Stimulated activated CD4-positive, alpha-beta T cell treated with anti-CD3 and anti-CD28 coated beads, Interleukin-4, amount 100 ng/mL, for 4 hours (primary cell): ENCODE data around the gene CRHR1.
"Not testable (repeated sequence)": the region's sequence is repeated elsewhere in the genome, so short reads cannot be mapped to it uniquely, and the experiment has no call there.

Source experiments
- DNase-seq, 2 experiments: peaks; one replicate each; pipeline ENCODE4 v3.0.0-alpha.2; 2020

CRHR1 gene

DNA sequence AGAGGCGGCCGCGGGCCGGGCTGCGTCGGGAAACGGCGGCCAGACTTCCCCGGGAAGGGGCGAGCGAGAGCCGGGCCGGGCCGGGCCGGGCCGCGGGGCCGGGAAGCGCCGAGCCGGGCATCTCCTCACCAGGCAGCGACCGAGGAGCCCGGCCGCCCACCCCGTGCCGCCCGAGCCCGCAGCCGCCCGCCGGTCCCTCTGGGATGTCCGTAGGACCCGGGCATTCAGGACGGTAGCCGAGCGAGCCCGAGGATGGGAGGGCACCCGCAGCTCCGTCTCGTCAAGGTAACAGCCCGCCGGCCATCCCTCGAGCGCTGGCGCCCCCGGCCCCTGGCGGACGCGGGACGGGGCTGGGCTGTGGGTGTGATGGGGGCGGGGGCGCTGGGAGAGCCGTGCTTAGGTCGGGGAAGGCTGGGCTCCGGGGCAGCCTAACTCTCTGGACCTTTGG lies at the start of gene CRHR1:
Gene CRHR1, plus strand, starts transcription at position 28 of the 448 bp plus-strand sequence. Its CDS starts 225 bp downstream, at position 253.
- DNase-seq = no peak

DNA sequence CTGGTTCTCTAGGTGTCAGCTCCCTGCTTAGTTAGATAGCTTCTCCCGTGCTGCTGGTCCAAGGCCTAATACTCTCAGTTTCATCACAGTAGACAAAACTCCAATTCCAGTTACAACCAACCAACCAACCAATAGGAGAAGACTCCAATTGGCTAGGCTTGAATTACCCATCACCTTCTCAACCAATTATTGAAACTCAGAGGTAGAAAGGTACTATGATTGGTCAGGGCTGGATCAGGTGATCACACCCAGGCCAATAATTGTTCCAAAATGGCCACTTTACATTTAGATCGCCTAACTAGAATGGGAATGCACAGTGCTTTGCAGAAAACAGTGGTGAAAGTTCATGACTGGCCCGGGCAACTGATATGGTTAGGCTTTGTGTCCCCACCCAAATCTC lies 49.5 kb upstream of the CRHR1 start:
- DNase-seq = no peak

DNA sequence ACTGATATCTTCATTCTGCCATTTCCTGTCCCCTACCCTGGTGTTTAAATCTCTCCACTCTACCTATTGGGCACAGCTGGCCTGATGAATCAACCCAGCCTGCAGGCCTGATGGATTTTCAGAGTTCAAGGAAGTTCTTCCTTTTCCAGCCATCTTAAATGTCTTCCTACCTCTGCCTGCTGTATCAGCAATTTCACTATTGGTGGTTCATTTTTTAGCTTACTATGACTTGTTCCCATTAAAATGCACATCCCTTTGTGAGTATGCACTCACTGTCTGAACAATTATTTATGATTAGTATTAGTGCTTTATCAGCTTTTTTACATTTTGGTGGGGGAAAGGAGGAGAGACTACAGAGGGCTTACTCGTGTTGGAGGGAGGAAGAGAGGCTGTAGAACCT lies 48.6 kb upstream of the CRHR1 start:
- DNase-seq = no peak

DNA sequence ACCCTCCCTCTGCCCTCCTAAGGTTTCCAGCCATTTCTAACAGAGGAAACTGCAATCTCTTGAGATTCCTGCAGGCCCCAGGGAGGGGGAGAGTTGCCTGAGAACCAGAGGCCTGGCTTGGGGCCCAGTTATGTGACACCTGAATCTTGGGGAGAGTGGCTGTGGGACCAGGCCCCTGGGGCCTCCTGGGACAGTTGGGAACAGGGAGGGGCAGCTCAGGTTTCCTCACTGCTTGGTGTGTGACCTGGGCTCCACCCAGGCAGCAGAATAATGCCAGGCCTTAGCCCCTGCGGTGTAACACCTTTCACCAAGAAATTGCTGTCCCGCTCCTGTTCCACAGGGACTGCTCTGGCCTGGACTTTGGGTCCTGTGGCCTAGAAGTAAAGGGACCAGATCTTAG lies 44.3 kb upstream of the CRHR1 start:
- no peak for DNase-seq

DNA sequence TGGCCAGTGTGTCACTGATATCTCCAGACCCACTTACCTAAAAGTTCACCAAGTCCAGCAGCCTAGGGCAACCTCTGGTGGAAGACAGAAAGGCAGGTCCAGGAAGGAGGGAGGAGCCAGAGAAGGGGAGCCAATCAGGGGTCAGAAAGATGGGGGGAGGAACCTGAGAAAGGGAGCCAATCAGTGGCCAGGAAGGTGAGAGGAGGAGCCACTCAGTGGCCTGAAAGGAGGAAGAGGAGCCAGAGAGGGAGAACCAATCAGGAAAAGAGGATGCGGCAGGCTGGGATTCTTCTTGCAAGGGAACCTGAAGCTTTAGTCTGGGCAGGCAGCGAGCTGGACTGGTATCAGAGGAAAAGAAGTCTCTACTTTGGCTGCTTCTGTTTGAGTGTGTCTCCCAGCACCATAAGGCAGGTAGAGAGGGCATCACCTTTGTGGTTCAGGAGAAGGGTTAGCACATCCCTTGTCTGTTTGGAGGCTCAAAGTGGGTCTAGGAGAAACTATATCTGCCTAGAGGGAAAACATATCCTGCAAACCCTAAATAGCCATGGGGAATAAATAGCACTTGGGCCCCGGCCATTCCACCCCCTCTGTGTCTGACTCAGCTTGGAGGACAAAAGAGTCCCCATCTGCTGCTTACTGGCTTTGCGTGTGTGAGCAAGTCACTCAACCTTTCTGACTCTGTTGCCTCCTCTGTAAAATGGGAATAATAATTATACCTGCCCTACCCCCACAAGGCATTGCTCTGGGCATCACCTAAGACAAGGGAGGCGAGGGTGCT lies 43.4 kb upstream of the CRHR1 start:
- DNase-seq = no peak

DNA sequence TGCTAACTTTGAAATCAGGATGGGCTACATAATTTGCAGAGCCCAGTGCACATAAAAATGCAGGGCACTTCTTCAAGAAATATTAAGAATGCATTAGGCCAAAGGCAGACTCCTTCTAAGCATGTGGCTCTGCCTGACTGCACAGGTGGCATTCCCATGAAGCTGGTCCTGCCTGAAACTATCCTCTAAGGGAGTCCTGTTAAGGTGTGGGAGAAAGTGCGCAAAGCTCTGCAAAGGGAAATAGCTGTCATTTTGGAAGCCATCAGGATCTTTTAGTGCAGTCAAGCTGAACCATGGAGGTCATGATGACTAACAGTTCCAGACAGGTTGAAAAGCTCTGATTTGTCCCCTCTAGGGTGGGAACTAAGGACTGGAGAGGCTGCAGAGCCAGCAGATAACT lies 41.9 kb upstream of the CRHR1 start:
- no peak for DNase-seq

DNA sequence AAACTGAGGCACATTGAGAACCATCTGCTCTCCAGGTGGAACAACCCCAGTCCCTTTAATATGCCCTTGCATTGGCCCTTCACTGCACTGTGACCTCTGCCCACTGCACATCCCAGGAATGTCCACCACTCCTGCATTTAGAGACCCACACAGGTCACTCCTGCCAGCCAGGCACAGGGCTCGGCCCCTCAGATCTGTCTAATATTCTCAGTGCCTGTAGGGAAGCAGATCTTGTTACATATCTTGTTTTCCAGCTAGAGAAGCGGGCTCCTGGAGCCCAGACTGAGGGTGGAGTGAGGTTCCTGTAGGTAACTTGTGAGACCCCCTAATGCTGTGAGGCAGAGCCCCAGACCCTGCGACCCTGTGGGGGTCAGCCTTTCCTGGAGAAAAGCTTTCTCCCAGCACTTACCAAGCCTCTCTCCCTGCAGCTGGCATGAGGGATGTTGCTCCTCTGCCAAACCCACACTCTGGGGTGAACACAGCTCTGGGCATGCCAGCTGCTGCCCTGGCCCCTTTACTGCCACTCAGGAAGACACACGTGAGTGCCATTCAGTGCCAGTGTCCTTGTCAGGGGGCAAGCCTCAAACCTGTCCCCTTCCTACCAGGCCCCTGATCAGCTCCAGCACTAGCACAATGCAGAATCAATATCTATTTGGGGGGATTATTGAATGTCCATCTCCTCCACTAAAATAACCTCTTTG lies 40.3 kb upstream of the CRHR1 start:
- no peak for DNase-seq

DNA sequence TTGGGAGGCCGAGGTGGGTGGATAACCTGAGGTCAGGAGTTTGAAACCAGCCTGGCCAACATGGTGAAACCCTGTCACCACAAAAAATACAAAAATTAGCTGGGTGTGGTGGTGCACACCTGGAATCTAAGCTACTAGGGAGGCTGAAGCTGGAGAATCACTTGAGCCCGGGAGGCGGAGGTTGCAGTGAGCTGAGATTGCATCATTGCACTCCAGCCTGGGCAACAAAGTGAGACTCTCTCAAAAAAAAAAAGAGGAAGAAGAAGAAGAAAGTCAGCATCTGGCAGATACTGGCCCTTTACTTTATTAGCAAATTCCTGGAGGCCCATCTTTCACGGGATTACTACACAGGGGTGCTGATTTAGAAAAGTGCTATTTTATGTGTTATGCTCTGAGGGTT lies 39.3 kb upstream of the CRHR1 start:
- DNase-seq = not testable (repeated sequence)

DNA sequence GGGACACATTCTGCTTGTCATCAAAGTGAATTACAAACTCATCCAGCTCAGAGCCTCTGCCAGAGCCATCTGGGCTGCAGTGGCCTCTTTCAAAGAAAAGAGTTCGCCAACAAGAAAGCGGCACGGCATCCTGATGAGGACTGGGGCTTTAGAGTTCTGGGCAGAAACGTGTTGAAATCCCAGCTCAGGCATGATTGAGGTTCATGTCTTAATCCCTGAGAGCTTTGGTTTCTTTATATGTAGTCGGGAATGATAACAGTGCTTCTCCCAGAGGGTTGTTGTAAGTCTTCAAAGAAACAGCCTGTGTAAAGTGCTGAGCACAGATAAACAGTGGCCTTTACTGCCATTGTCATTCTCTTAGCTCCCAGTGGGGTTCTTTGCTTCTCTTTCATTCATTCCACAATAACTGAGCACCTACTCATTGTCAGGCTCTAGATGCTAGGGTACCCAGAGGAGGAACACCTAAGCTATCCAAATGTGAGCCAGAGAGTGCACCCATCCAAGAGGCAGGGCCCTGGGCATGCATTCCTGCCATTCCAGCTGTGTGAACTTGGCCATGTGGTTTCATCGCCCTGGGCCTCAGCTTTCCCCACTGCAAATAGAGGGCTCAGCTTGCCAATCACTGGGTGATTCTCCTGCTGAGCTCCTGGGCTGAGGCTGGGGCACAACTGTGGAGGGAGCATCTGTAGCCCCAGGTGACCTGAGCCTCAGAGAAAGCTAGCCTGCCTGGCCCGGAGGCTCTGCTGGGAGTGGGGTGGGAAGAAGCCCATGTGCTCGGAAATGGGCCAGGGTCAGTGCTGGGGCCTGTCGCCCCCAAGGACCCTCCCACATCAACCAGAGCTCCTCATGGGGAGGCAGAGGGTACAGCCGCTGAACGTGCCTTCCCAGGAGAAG lies 38.3 kb upstream of the CRHR1 start:
- no peak for DNase-seq

DNA sequence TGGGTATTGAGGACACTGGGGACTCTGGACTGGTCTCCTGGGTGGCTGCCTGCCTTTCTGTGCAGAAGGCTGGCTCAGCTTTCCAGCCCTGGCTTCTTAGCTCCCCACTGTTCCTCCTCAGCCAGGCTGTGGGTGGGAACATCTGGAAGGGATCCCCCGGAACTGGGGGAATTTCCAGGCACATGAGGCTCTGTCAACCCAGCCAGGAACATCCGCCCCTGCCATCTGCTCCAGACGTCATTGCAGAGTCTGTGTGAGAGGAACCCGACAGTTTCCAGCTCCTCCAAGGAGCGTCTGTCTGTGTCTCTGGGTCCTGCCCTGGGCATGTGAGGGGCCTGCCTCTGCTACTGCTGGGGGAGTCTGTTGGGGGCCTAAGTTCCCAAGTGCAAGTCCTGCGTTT lies 36.2 kb upstream of the CRHR1 start:
- no peak for DNase-seq

DNA sequence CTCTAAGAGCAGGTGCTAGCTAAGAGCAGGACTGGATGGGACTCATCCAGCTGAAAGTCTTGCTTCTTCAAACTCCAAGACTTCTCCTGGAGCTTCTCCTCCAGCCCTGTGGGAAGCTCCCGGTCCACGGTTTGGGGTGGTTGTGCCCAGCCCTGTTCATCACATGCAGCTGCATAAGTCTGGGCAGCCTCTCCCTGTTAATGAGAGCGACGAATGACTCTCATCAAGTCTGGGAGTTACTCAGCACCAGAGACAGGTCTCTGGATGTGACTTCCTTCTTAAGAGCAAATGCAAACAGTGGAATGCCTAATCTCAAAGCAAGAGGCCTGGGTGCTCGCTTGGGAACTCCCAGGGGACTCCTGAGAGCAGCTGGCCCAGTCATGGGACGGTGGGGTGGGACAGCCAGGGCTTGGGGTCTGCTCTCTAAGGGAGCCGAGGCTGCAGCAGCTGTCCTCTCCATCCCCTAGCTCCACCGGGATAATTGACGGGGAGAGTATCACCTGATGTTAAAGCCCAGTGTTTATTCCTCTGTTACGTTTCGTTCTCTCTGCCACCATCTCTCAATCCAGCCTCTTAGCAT lies 35.3 kb upstream of the CRHR1 start:
- DNase-seq = no peak

DNA sequence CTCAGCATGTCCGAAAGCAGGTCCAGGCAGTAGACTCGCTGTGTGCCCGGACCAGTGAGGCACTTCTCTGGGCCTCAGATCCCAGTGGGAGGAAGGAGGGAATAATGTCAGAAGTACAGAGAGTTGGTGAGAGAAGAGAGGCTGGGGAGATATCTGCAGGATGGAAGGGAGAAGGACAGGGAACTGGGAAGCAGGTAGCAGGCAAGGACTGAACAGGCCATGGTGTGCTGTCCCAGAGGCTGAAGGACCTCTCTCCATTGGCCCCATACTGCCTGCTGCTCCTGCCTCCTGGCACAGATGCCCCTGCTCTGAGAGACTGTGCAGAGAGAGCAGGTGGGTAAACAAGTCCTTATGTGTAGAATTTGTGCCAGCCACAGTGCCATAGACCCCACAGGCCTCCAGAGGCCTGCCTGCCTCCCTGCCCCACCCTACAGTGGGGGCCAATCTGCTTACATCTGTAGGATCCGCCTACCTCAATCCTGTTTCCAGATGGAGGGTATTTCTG lies 34.2 kb upstream of the CRHR1 start:
- no peak for DNase-seq

DNA sequence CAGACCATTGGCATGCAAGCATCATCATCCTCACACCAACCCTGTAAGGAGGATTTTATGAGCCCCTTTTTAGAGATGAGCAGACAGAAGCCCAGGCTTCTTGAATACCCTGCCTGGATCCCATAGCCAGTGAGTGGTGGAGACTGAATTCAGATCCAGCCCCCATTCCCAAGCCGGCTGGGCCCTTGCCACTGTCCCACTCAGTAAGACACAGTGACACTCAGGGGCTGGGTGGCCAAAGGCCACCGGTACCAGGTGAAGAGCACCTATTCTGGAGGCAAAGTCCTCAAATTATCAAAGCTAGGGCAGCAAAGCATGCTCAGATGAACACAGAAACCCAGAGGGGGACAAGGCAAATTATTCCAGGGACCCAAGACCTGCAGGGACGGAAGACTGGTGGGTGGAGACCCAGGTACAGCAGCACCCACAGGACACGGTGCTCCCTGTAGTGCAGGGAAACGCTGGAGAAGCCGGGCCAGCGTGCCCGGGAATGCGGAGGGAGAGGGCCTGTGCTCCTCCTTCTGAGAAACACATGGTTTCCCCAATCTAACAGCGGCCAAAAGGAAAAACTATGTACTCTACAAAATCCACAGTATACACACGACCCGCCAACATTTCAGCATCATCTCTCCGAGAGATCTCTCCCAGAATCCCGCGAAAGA lies 33.2 kb upstream of the CRHR1 start:
- no peak for DNase-seq

DNA sequence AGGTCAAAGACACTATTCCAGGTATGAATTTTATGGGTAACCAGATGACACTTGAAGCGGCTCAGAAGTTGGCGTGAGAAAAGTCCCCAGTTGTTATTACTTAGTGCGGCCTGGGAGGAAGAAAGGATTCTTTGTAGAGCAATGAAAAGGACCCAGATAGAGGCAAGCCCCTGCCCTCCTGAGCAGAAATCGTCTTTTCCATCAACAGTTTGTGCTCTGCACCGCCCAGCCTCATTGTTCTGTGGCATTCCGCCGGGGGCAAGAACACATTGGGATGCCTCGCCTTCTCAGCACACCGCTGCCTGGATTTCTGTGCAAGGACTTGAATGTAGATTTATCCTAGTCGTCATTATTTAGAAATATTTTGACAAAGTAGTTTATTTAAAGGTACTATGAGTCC lies 32.7 kb upstream of the CRHR1 start:
- no peak for DNase-seq

DNA sequence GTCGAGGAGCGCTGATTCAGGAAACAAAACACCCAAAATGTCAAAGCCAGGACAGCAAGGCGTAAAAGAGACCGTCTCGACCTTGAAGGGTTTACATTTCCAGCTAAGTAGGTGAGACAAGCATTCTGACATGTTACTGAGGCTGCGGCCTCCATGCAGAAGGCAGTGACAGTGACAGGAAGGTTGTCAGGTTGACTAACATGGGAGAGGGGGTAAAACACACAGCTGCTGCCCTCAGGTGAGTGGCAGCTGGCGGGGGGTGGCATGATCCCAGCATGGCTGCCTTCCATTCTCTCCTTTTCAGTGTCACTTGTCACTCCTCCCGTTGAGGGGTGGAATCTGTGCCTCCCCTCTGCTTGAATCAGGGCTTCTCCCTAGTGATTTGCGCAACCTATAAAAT lies 31.9 kb upstream of the CRHR1 start:
- no peak for DNase-seq

DNA sequence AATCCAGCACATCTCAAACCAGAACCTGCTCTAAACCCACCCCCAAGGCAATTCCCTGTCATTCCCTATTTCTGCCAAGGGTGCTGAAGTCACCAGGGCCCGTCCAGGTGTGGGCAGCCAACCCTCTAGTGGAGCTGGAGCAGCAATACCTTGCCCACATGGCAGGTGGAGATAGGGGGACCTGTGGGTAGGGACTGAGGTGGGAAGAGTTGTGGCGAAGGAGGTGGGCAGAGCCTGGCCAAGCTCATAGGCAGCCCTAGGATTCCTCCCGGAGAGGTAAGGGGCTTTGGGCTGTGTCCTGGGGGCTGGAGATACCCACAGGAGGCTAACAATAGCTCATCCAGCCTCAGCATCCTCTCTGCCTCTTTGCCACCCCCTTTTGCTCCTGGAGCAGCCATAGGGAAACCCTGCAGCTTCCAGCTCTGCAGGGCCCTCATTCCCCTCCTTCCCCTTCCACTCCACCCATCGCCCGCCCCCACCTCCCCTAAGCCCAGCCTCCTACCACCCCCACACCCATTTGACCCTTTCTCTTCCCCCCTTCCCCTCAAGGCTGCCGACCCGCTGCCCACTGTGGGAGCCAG lies 30.4 kb upstream of the CRHR1 start:
- no peak for DNase-seq

DNA sequence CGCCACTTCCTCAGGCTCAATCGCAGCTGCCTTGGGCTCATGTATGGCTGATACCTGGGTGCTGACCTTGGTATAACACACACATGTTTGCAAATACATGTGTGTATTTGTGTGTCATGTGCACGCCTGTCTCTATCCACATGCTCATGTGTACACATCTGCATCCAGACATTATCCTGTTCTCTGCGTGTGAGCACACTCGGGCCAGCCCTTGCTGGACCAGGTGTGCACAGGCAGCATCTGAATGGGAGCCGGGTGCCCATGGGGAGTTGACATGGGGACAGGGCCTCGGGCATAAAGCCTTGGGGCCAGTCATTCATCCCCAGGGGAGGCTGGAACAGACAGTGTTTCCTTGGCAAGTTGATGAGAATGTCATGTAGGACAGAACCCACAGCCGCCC lies 29.1 kb upstream of the CRHR1 start:
- no peak for DNase-seq

DNA sequence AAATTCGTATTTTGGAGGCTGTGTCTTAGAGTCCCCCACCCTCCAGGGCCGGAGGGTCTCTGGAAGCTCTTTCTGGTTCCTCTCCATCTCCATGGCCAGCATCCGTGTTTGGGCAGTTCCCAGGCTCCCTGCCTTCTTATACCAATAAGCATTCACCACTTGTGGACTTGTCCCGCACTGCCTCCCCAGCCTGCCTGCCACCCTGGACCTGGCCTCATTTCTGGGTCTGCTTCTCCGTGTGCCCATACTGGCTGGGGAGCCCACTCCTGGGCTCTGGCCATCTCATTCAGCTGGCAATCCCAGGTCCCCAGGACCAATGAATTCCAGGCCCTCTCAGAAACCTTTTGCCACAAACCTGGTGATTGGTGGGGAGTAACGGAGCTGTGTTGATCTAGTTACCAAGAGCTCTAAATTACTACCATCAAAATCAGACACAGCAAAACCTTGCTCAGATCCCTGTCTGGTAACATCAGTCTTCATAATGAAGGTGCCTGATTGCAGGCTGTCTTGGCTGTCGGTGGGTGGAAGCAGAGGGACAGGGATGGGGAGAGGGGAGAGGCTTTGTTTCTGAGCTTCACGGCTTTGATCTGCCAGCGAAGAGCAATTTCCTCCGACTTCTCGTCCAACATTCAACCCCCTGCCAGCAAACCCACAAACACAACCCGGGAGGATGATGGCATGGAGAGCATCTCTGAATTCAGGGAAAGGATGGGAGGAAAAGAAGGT lies 27.7 kb upstream of the CRHR1 start:
- DNase-seq = no peak

DNA sequence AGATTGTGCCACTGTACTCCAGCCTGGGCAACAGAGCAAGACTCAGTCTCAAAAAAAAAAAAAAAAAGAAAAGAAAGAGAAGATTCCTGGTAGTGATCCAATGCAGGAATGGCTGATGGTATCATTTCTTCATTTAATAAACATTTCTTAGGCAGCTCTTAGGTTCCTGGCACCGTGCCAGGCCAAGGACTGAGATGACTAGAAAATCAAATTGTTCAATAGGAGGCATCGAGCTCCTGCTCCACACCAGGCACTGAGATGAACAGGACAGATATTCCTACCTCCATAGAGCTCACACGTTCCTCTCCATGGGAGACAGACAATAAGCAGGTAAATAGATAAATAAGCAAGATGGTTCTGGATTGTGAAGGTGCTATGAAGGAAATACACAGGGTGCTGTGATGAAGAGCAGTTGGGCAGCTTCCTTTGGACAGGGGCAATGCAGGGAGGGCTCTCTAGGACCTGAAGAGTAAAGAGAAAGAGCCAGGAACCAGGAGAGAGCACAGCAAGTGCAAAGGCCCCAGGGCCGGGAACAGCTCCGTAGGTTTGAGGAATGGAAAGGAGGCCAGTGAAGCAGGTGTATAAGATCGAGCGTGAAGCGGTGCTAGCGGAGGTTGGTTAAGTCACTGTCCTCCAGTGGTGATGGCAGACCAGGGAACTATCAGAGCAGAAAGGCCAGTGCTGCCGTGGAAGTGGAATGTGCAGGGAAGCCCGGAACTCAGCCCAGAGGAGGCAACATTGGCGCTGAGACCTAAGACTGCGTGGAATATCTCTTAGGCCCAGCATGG lies 26.5 kb upstream of the CRHR1 start:
- DNase-seq = no peak

DNA sequence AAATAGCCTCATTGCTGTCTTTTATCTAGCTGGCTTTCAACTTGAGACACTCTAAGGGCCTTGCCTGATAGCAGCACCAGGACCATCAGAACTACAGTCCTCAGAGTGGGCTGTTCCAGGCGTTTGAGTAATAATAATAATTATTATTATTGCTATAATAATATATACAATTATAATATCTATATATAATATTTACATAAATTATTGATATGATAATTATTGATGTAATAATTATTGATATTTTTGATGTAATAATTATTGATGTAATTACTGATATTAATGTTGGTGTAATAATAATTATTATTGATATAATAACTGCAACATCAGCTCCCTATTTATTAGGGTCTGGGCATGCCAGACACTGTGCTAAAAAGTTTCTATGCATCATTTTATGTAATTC lies 25.6 kb upstream of the CRHR1 start:
- DNase-seq = no peak
